ENCODE results near the gene TRPM8. TPM values are rescaled to one million over a fixed set of nuclear protein-coding genes. Genes with fewer than 3 reads are reported as not detected.
A peak's percentile ranks its signal among the peaks of the same experiment; 100 is the strongest.

TRPM8 gene
- total RNA-seq, 1 experiment from 2014 or later, result 19.9 TPM

GRCh38 chr2:234001380-234002160 is 84.4 kb downstream of the TRPM8 start:
- DNase-seq (ENCODE audit: low read depth), result no peak

- peak; percentile 37 for DNase-seq (ENCODE audit: low read depth)
These were observed 85.1 kb downstream of the TRPM8 start for GRCh38 chr2:234002281-234002680.

- peak; percentile 98 for DNase-seq (ENCODE audit: low read depth)
These were observed 86.9 kb downstream of the TRPM8 start for GRCh38 chr2:234003972-234004617.

- DNase-seq (ENCODE audit: low read depth), result no peak
These were observed 88.0 kb downstream of the TRPM8 start for GRCh38 chr2:234005126-234005525.

GRCh38 chr2:234006501-234006900 is 89.3 kb downstream of the TRPM8 start:
- DNase-seq (ENCODE audit: low read depth), result no peak

GRCh38 chr2:234014427-234014826 is 97.3 kb downstream of the TRPM8 start:
- DNase-seq (ENCODE audit: low read depth), result no peak

GRCh38 chr2:234015861-234016260 is 98.7 kb downstream of the TRPM8 start:
- no peak for DNase-seq (ENCODE audit: low read depth)

GRCh38 chr2:234019896-234020295 is 102.7 kb downstream of the TRPM8 start:
- DNase-seq (ENCODE audit: low read depth), result no peak

GRCh38 chr2:234020332-234020731 is 103.2 kb downstream of the TRPM8 start:
- DNase-seq (ENCODE audit: low read depth), result no peak

GRCh38 chr2:234022424-234022823 is 105.3 kb downstream of the TRPM8 start:
- DNase-seq (ENCODE audit: low read depth), result no peak

GRCh38 chr2:234024304-234024703 is 107.1 kb downstream of the TRPM8 start:
- DNase-seq (ENCODE audit: low read depth), result no peak

GRCh38 chr2:234025466-234025865 is 108.3 kb downstream of the TRPM8 start:
- peak; percentile 6 for DNase-seq (ENCODE audit: low read depth)

GRCh38 chr2:234025891-234026401 is 108.8 kb downstream of the TRPM8 start:
- DNase-seq (ENCODE audit: low read depth), result peak; percentile 63

GRCh38 chr2:234026693-234027254 is 109.6 kb downstream of the TRPM8 start:
- no peak for DNase-seq (ENCODE audit: low read depth)

GRCh38 chr2:234027641-234028040 is 110.5 kb downstream of the TRPM8 start:
- DNase-seq (ENCODE audit: low read depth), result no peak

GRCh38 chr2:234029150-234029733 is 112.1 kb downstream of the TRPM8 start:
- DNase-seq (ENCODE audit: low read depth), result peak; percentile 14

GRCh38 chr2:234031207-234031606 is 114.0 kb downstream of the TRPM8 start:
- peak; percentile 29 for DNase-seq (ENCODE audit: low read depth)

- DNase-seq (ENCODE audit: low read depth), result peak; percentile 61
These were observed 115.2 kb downstream of the TRPM8 start for GRCh38 chr2:234032279-234032856.

GRCh38 chr2:234033174-234033573 is 116.0 kb downstream of the TRPM8 start:
- peak; percentile 16 for DNase-seq (ENCODE audit: low read depth)

- DNase-seq (ENCODE audit: low read depth), result no peak
These were observed 116.7 kb downstream of the TRPM8 start for GRCh38 chr2:234033885-234034284.

- DNase-seq (ENCODE audit: low read depth), result no peak
These were observed 121.1 kb downstream of the TRPM8 start for GRCh38 chr2:234038076-234038802.

Data from RPMI7951 (cell line).